CD4-positive, alpha-beta memory T cell (primary cell): ENCODE data around the gene HERPUD1. TPM values are rescaled to one million over a fixed set of nuclear protein-coding genes. Genes with fewer than 3 reads are reported as not detected.
A peak's percentile ranks its signal among the peaks of the same experiment; 100 is the strongest.

Experiments
- CTCF ChIA-PET: fragments of 350-600 bp; sonication (Branson Sonifier 250); formaldehyde crosslinking; loops from one replicate; lab custom pipeline; 2021; ENCODE audit warnings: inconsistent platforms; ENCODE audit not compliant: partially characterized antibody; lab: Charles Lee
- POLR2A ChIA-PET: fragments of 350-600 bp; sonication (Branson Sonifier 250); formaldehyde crosslinking; loops from one replicate; lab custom pipeline; 2021; ENCODE audit not compliant: partially characterized antibody; lab: Charles Lee
- DNase-seq, 5 donors: peaks; one replicate each; pipeline versions ENCODE4 v3.0.0 to v3.0.0-alpha.2; 2020 to 2022; ENCODE audit warnings: mixed read lengths in 1 of 5
- H3K27ac ChIP-seq: one replicate; pipeline ENCODE4 v1.7.0; 2013; ENCODE audit warnings: low read depth, low read length
- H3K27me3 ChIP-seq: 2 replicates; pipeline ENCODE4 v1.7.0; 2013; ENCODE audit warnings: mild to moderate bottlenecking, low read length, moderate library complexity; ENCODE audit not compliant: insufficient read depth
- H3K36me3 ChIP-seq: 2 replicates; pipeline ENCODE4 v1.7.0; 2013; ENCODE audit warnings: mild to moderate bottlenecking, low read length, moderate library complexity; ENCODE audit not compliant: insufficient read depth
- H3K4me1 ChIP-seq: 2 replicates; pipeline ENCODE4 v1.7.0; 2013; ENCODE audit warnings: mild to moderate bottlenecking, low read length, moderate library complexity; ENCODE audit not compliant: insufficient read depth
- H3K4me3 ChIP-seq, 2 donors: one replicate each; pipeline ENCODE4 v1.7.0; 2013; ENCODE audit warnings: low read length in 2 of 2, mild to moderate bottlenecking in 1 of 2
- H3K9me3 ChIP-seq, 2 donors: one replicate each; pipeline ENCODE4 v1.7.0; 2013; ENCODE audit warnings: low read length in 2 of 2, control low read depth in 1 of 2; ENCODE audit not compliant: control insufficient read depth in 1 of 2
- H3K27ac Mint-ChIP-seq, 7 donors: one replicate each; pipeline ENCODE4 v1.8.0; 2020 to 2021; ENCODE audit warnings: mixed read lengths in 7 of 7, mild to moderate bottlenecking in 6 of 7, inconsistent platforms in 3 of 7, moderate library complexity in 3 of 7
- H3K27me3 Mint-ChIP-seq, 2 donors: one replicate each; pipeline ENCODE4 v1.8.0; 2020 to 2021; ENCODE audit warnings: mixed read lengths in 2 of 2
- H3K36me3 Mint-ChIP-seq, 2 donors: one replicate each; pipeline ENCODE4 v1.8.0; 2020 to 2021; ENCODE audit warnings: mixed read lengths in 2 of 2, inconsistent platforms in 1 of 2, mild to moderate bottlenecking in 1 of 2
- H3K4me1 Mint-ChIP-seq, 4 donors: one replicate each; pipeline ENCODE4 v1.8.0; 2020 to 2021; ENCODE audit warnings: mixed read lengths in 4 of 4, mild to moderate bottlenecking in 1 of 4
- H3K4me3 Mint-ChIP-seq, 8 donors: one replicate each; pipeline ENCODE4 v1.8.0; 2020 to 2021; ENCODE audit warnings: mixed read lengths in 8 of 8, mild to moderate bottlenecking in 7 of 8, moderate library complexity in 6 of 8, inconsistent platforms in 3 of 8
- H3K9me3 Mint-ChIP-seq, 8 donors: one replicate each; pipeline ENCODE4 v1.8.0; 2020 to 2021; ENCODE audit warnings: mixed read lengths in 8 of 8, mild to moderate bottlenecking in 5 of 8, inconsistent platforms in 3 of 8, moderate library complexity in 1 of 8
- intact Hi-C: fragments of 100-400 bp; cut with micrococcal nuclease; formaldehyde crosslinking; loops from one replicate; pipeline ENCODE4 v1.15.1; 2023
- polyA plus RNA-seq, 2 donors: library from polyadenylated mRNA; unstranded; fragments of 300-500 nt; fragmentation: Illumina TruSeq; gene quantifications; one replicate each; pipeline ENCODE4 v1.2.3, GENCODE V29; 2021
- total RNA-seq, 2 experiments: library from RNA; stranded (reverse); gene quantifications; one replicate each; pipeline ENCODE4 v1.2.3, GENCODE V29; 2021

The HERPUD1 gene
- total and polyA plus RNA-seq, 4 experiments from 2014 or later = 110 to 201 (median 133) TPM

DNA sequence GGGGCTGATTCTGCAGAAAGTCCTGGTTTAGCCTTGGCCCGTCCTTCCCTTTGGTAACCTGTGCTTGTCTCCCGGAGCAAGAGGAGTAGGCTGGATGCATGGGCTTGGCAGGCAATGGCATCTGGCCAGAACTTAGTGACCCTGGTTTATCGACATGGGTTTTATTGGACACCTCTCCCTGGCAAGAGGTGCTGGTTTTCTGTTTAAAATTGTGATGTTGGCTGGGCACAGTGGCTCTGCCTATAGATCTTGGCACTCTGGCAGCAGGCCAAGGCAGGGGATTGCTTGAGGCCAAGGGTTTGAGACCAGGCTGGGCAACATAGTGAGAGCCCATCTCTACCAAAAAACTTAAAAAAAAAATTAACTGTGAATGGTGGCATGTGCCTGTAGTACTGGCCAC is 35.7 kb upstream of the HERPUD1 start:
- Mint-ChIP-seq H3K27ac (peak overlapping the region in 1 of 7 donors; percentile 8), H3K4me3 (no peak overlapping the region), H3K27me3 (no peaks in the 10 kb centered on the region), H3K36me3 (no peaks in the 10 kb centered on the region), H3K9me3 (no peaks in the 10 kb centered on the region), H3K4me1 (peaks cover 8 to 19% (median 15%) of the 10 kb centered on the region in 4 donors)
- POLR2A ChIA-PET = no interaction called here
- Histone ChIP-seq H3K4me3 (no peak overlapping the region), H3K27me3 (no peaks in the 10 kb centered on the region), H3K36me3 (no peaks in the 10 kb centered on the region), H3K4me1 (peaks cover 13% of the 10 kb centered on the region), H3K27ac (no peak overlapping the region), H3K9me3 (no peaks in the 10 kb centered on the region)
- intact Hi-C loops = no loop called here
- CTCF ChIA-PET = no interaction called here
- no peak for DNase-seq

- Histone ChIP-seq H3K9me3 (no peaks in the 10 kb centered on the region), H3K27ac (no peak overlapping the region), H3K4me1 (peaks cover 13% of the 10 kb centered on the region), H3K4me3 (no peak overlapping the region), H3K27me3 (no peaks in the 10 kb centered on the region), H3K36me3 (no peaks in the 10 kb centered on the region)
- POLR2A ChIA-PET = no interaction called here
- H3K4me1 Mint-ChIP-seq = peaks cover 8 to 19% (median 15%) of the 10 kb centered on the region in 4 donors
- no peak for DNase-seq
- no peak overlapping the region for H3K4me3 Mint-ChIP-seq
- intact Hi-C loops = no loop called here
- no peaks in the 10 kb centered on the region for H3K36me3 Mint-ChIP-seq
- no peak overlapping the region for H3K27ac Mint-ChIP-seq
- H3K9me3 Mint-ChIP-seq = no peaks in the 10 kb centered on the region
- CTCF ChIA-PET = no interaction called here
- peaks cover 0 to 2% of the 10 kb centered on the region in 2 donors for H3K27me3 Mint-ChIP-seq
Measured at GRCh38 chr16:56897026-56897799, 34.7 kb upstream of the HERPUD1 start.

DNA sequence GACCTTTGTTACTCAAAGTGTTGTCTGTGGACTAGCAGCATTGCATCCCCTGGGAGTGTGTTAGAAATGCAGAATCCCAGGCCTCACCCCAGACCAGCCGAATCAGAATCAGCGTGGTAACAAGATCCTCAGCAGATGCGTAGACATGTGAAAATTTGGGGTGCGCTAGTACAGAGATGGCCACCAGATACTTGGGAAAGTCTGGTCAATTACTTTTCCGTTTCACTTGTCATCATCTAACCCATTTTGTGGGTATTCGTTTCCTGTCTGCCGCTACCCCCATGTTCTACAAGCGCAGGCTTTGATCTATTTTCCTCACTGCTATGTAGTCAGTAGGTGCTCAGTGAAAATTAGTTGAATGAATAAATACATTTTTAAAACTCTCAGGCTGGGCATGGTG is 33.1 kb upstream of the HERPUD1 start:
- Histone ChIP-seq H3K9me3 (no peaks in the 10 kb centered on the region), H3K27me3 (no peaks in the 10 kb centered on the region), H3K27ac (no peak overlapping the region), H3K4me3 (no peak overlapping the region), H3K4me1 (peaks cover 13% of the 10 kb centered on the region), H3K36me3 (no peaks in the 10 kb centered on the region)
- Mint-ChIP-seq H3K4me3 (peak overlapping the region in 2 of 8 donors; percentile 42 to 50), H3K4me1 (peaks cover 8 to 19% (median 15%) of the 10 kb centered on the region in 4 donors), H3K9me3 (no peaks in the 10 kb centered on the region), H3K36me3 (no peaks in the 10 kb centered on the region), H3K27ac (peak overlapping the region in 5 of 7 donors; percentile 47 to 86 (median 63)), H3K27me3 (peaks cover 0 to 2% of the 10 kb centered on the region in 2 donors)
- CTCF ChIA-PET = no interaction called here
- POLR2A ChIA-PET = no interaction called here
- intact Hi-C loops = no loop called here
- peak in 3 of 5 donors; percentile 3 to 10 (median 7) for DNase-seq

GRCh38 chr16:56903866-56904265 is 28.1 kb upstream of the HERPUD1 start:
- intact Hi-C loops = no loop called here
- Mint-ChIP-seq H3K4me1 (peaks cover 4 to 14% (median 11%) of the 10 kb centered on the region in 4 donors), H3K4me3 (no peak overlapping the region), H3K9me3 (peaks cover 0 to 3% (median 0%) of the 10 kb centered on the region in 8 donors), H3K27me3 (peaks cover 0 to 4% of the 10 kb centered on the region in 2 donors), H3K36me3 (no peaks in the 10 kb centered on the region), H3K27ac (peak overlapping the region in 1 of 7 donors; percentile 24)
- CTCF ChIA-PET = no interaction called here
- Histone ChIP-seq H3K4me1 (peaks cover 9% of the 10 kb centered on the region), H3K9me3 (no peaks in the 10 kb centered on the region), H3K27ac (no peak overlapping the region), H3K36me3 (no peaks in the 10 kb centered on the region), H3K27me3 (no peaks in the 10 kb centered on the region), H3K4me3 (no peak overlapping the region)
- no peak for DNase-seq
- POLR2A ChIA-PET = no interaction called here

- Histone ChIP-seq H3K27ac (no peak overlapping the region), H3K9me3 (no peaks in the 10 kb centered on the region), H3K4me3 (no peak overlapping the region), H3K27me3 (no peaks in the 10 kb centered on the region), H3K4me1 (peaks cover 10% of the 10 kb centered on the region), H3K36me3 (no peaks in the 10 kb centered on the region)
- intact Hi-C loops = no loop called here
- no peak overlapping the region for H3K27ac Mint-ChIP-seq
- H3K9me3 Mint-ChIP-seq = peaks cover 0 to 3% (median 0%) of the 10 kb centered on the region in 8 donors
- CTCF ChIA-PET = interaction anchor here (0.5 kb wide), 1 partner anchor 44 kb away, joined by 3 read pairs; no protein-coding TSS in a partner anchor
- POLR2A ChIA-PET = interaction anchor here (1.0 kb wide), 1 partner anchor 21 kb away, joined by 4 read pairs; no protein-coding TSS in a partner anchor
- no peak overlapping the region for H3K4me3 Mint-ChIP-seq
- no peaks in the 10 kb centered on the region for H3K36me3 Mint-ChIP-seq
- H3K27me3 Mint-ChIP-seq = peaks cover 0 to 5% of the 10 kb centered on the region in 2 donors
- DNase-seq = no peak
- peaks cover 2 to 9% (median 4%) of the 10 kb centered on the region in 4 donors for H3K4me1 Mint-ChIP-seq
Measured at GRCh38 chr16:56907401-56907800, 24.5 kb upstream of the HERPUD1 start.

DNA sequence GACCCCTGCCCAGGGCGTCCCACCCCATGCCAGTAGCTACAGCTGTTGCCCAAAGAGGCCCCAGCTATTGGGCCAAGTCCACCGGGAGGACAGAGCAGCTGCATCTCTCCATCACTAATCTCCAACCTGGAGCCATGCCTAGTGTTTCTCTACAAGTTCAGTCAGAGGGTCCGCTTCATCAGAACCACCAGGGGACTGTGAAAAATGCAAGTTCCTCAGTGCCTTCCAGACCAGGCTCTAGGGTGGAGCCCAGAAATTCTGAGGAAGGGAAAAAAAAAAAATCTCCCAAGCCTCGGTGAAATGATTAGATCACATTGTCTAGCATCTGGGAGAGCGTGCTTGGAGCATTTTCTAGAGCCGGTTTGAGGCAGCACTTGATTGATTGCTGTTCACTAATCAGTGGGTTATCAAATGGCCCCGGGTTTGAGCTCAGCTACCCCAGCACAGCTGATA is 22.4 kb upstream of the HERPUD1 start:
- H3K36me3 ChIP-seq = no peaks in the 10 kb centered on the region
- Mint-ChIP-seq H3K27me3 (peaks cover 1 to 6% of the 10 kb centered on the region in 2 donors), H3K4me1 (peaks cover 4 to 9% (median 6%) of the 10 kb centered on the region in 4 donors), H3K4me3 (no peak overlapping the region), H3K27ac (no peak overlapping the region), H3K9me3 (peaks cover 0 to 3% (median 0%) of the 10 kb centered on the region in 8 donors), H3K36me3 (no peaks in the 10 kb centered on the region)
- intact Hi-C loops = no loop called here
- no peak overlapping the region for H3K4me3 ChIP-seq
- peaks cover 10% of the 10 kb centered on the region for H3K4me1 ChIP-seq
- CTCF ChIA-PET = no interaction called here
- POLR2A ChIA-PET = no interaction called here
- no peak overlapping the region for H3K27ac ChIP-seq
- H3K27me3 ChIP-seq = no peaks in the 10 kb centered on the region
- DNase-seq = no peak
- no peaks in the 10 kb centered on the region for H3K9me3 ChIP-seq

DNA sequence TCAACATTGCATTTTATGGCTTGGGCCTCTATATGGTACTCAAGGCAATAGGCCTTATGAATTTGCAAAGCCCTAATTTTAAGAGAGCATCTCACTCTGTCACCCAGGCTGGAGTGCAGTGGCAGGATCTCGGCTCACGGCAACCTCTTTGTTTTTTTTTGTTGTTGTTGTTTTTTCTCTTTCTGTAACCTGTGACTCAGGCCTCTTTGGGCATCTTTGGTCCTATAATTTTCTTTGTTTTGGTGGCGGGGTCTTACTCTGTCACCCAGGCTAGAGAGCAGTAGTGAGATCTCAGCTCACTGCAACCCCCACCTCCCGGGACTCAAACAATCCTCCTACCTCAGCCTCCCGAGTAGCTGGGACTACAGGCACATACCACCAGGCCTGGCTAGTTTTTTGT is 21.8 kb upstream of the HERPUD1 start:
- Mint-ChIP-seq H3K27me3 (peaks cover 3 to 6% of the 10 kb centered on the region in 2 donors), H3K27ac (peak overlapping the region in 2 of 7 donors; percentile 4 to 53), H3K4me3 (no peak overlapping the region), H3K4me1 (peaks cover 4 to 10% (median 7%) of the 10 kb centered on the region in 4 donors), H3K36me3 (no peaks in the 10 kb centered on the region), H3K9me3 (peaks cover 0 to 3% (median 0%) of the 10 kb centered on the region in 8 donors)
- no peaks in the 10 kb centered on the region for H3K36me3 ChIP-seq
- H3K27ac ChIP-seq = no peak overlapping the region
- peaks cover 10% of the 10 kb centered on the region for H3K4me1 ChIP-seq
- ChIA-PET POLR2A (no interaction called here), CTCF (interaction anchor here (1.6 kb wide), 1 partner anchor 42 kb away, joined by 3 read pairs; no protein-coding TSS in a partner anchor)
- no peak for DNase-seq
- H3K4me3 ChIP-seq = no peak overlapping the region
- H3K27me3 ChIP-seq = no peaks in the 10 kb centered on the region
- intact Hi-C loops = no loop called here
- no peaks in the 10 kb centered on the region for H3K9me3 ChIP-seq
